ENCODE data around the gene PARP16.
"Not testable (repeated sequence)": the region's sequence is repeated elsewhere in the genome, so short reads cannot be mapped to it uniquely, and the experiment has no call there.

The PARP16 gene

DNA sequence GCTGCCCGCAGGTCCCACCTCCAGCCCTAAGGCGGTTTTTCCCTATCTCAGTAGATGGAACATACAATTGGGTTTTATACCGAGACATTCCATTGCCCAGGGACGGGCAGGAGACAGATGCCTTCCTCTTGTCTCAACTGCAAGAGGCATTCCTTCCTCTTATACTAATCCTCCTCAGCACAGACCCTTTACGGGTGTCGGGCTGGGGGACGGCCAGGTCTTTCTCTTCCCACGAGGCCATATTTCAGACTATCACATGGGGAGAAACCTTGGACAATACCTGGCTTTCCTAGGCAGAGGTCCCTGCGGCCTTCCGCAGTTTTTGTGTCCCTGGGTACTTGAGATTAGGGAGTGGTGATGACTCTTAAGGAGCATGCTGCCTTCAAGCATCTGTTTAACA, 59.8 kb downstream of the PARP16 start:
- not testable (repeated sequence) for H3K27me3 ChIP-seq (ENCODE audit: insufficient read depth, low read length); H3K4me1 ChIP-seq (ENCODE audit: control insufficient read depth in 1 of 2, insufficient read depth in 2 of 2, low read length in 2 of 2); H3K4me3 ChIP-seq (ENCODE audit: low read depth, low read length); H3K23ac ChIP-seq (ENCODE audit: low read length); H3K9ac ChIP-seq (ENCODE audit: low read length); H3K79me2 ChIP-seq (ENCODE audit: control insufficient read depth, insufficient read depth, low read length, poor library complexity); H3K36me3 ChIP-seq (ENCODE audit: control insufficient read depth in 1 of 2, insufficient read depth in 2 of 2, low read length in 2 of 2); H3K4ac ChIP-seq (ENCODE audit: low read depth, low read length); H4K12ac ChIP-seq (ENCODE audit: low read depth, low read length); H2BK12ac ChIP-seq (ENCODE audit: low read length); H3K18ac ChIP-seq (ENCODE audit: low read length); H3K14ac ChIP-seq (ENCODE audit: low read length); H2AFZ ChIP-seq (ENCODE audit: insufficient read depth, low read length, poor library complexity); H4K91ac ChIP-seq (ENCODE audit: low read depth, low read length); H2AK5ac ChIP-seq (ENCODE audit: low read length); DNase-seq; H3K27ac ChIP-seq (ENCODE audit: low read depth, low read length); H3K9me3 ChIP-seq (ENCODE audit: insufficient read depth, low read depth, low read length); H4K8ac ChIP-seq (ENCODE audit: low read depth, low read length); H2BK120ac ChIP-seq (ENCODE audit: insufficient read depth, low read length, poor library complexity); H3K4me2 ChIP-seq (ENCODE audit: low read length); H3K79me1 ChIP-seq (ENCODE audit: low read length); H2BK5ac ChIP-seq (ENCODE audit: low read depth, low read length, poor library complexity)
- WGBS (ENCODE audit: extremely low coverage, insufficient coverage, insufficient read length): no CpG with 5 or more reads among the region's 10 CpGs

DNA sequence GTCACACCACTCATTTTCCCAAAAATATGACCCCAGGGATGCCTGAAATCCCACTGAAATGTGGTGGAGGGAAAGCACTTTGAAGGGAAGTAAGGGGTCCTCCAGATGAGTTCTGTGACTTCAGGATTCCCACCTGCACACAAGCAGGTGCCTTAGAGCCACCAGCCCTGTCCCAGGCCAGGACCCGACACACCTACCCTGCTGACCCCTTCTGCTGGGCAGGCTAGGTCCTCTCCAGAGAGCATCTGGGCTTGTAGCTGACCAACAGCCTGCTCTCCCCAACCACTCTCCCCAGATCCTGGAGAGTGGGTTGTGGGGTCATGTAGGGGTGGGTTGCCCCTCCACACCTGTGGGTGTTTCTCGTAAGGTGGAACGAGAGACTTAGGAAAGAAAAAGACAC, 60.5 kb downstream of the PARP16 start:
- Histone ChIP-seq H4K12ac (ENCODE audit: low read depth, low read length) (no peak overlapping the region), H3K9ac (ENCODE audit: low read length) (no peak overlapping the region), H3K79me2 (ENCODE audit: control insufficient read depth, insufficient read depth, low read length, poor library complexity) (no peaks in the 10 kb centered on the region), H3K27me3 (ENCODE audit: insufficient read depth, low read length) (no peaks in the 10 kb centered on the region), H4K91ac (ENCODE audit: low read depth, low read length) (no peak overlapping the region), H3K23ac (ENCODE audit: low read length) (no peak overlapping the region), H3K9me3 (ENCODE audit: insufficient read depth, low read depth, low read length) (peaks cover 5% of the 10 kb centered on the region), H3K4me2 (ENCODE audit: low read length) (no peak overlapping the region), H4K8ac (ENCODE audit: low read depth, low read length) (no peak overlapping the region), H3K27ac (ENCODE audit: low read depth, low read length) (no peak overlapping the region), H3K79me1 (ENCODE audit: low read length) (no peaks in the 10 kb centered on the region), H3K4me3 (ENCODE audit: low read depth, low read length) (no peak overlapping the region), H3K18ac (ENCODE audit: low read length) (no peak overlapping the region), H3K36me3 (ENCODE audit: control insufficient read depth in 1 of 2, insufficient read depth in 2 of 2, low read length in 2 of 2) (no peaks in the 10 kb centered on the region), H3K4me1 (ENCODE audit: control insufficient read depth in 1 of 2, insufficient read depth in 2 of 2, low read length in 2 of 2) (no peaks in the 10 kb centered on the region), H2AK5ac (ENCODE audit: low read length) (no peak overlapping the region), H2AFZ (ENCODE audit: insufficient read depth, low read length, poor library complexity) (no peak overlapping the region), H3K14ac (ENCODE audit: low read length) (no peak overlapping the region), H3K4ac (ENCODE audit: low read depth, low read length) (no peak overlapping the region), H2BK5ac (ENCODE audit: low read depth, low read length, poor library complexity) (no peak overlapping the region), H2BK120ac (ENCODE audit: insufficient read depth, low read length, poor library complexity) (no peak overlapping the region), H2BK12ac (ENCODE audit: low read length) (no peak overlapping the region)
- no CpG with 5 or more reads among the region's 3 CpGs for WGBS (ENCODE audit: extremely low coverage, insufficient coverage, insufficient read length)
- DNase-seq: no peak

DNA sequence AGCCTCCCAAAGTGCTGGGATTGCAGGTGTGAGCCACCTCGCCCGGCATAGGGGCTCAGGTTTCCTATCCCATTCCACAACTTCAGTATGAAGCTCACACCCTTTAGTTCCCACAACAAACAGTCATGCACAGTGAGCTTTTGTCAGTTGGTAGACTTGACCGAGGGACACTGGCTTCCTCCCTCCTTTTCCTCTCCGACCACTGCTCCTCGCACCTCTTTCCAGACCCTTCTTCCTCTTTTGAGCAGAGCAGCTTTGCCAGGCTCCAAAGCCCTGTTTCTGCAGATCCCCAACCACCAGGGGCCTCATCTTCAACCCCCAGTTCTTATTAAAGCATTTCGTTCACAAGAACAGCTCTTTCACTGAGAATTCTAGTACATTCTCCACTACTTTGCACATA, 62.7 kb downstream of the PARP16 start:
- H3K9ac ChIP-seq (ENCODE audit: low read length): no peak overlapping the region
- H4K8ac ChIP-seq (ENCODE audit: low read depth, low read length): no peak overlapping the region
- H3K79me2 ChIP-seq (ENCODE audit: control insufficient read depth, insufficient read depth, low read length, poor library complexity): no peaks in the 10 kb centered on the region
- H2BK12ac ChIP-seq (ENCODE audit: low read length): no peak overlapping the region
- DNase-seq: no peak
- H3K4me1 ChIP-seq (ENCODE audit: control insufficient read depth in 1 of 2, insufficient read depth in 2 of 2, low read length in 2 of 2): no peaks in the 10 kb centered on the region
- H3K18ac ChIP-seq (ENCODE audit: low read length): no peak overlapping the region
- WGBS (ENCODE audit: extremely low coverage, insufficient coverage, insufficient read length): no CpG with 5 or more reads among the region's 6 CpGs
- no peaks in the 10 kb centered on the region for H3K79me1 ChIP-seq (ENCODE audit: low read length)
- H3K9me3 ChIP-seq (ENCODE audit: insufficient read depth, low read depth, low read length): peaks cover 5% of the 10 kb centered on the region
- H4K91ac ChIP-seq (ENCODE audit: low read depth, low read length): no peak overlapping the region
- no peak overlapping the region for H2BK120ac ChIP-seq (ENCODE audit: insufficient read depth, low read length, poor library complexity)
- no peak overlapping the region for H3K23ac ChIP-seq (ENCODE audit: low read length)
- no peak overlapping the region for H2AFZ ChIP-seq (ENCODE audit: insufficient read depth, low read length, poor library complexity)
- no peak overlapping the region for H3K4me2 ChIP-seq (ENCODE audit: low read length)
- H3K14ac ChIP-seq (ENCODE audit: low read length): no peak overlapping the region
- no peaks in the 10 kb centered on the region for H3K27me3 ChIP-seq (ENCODE audit: insufficient read depth, low read length)
- H3K36me3 ChIP-seq (ENCODE audit: control insufficient read depth in 1 of 2, insufficient read depth in 2 of 2, low read length in 2 of 2): no peaks in the 10 kb centered on the region
- H2BK5ac ChIP-seq (ENCODE audit: low read depth, low read length, poor library complexity): no peak overlapping the region
- no peak overlapping the region for H3K4me3 ChIP-seq (ENCODE audit: low read depth, low read length)
- no peak overlapping the region for H3K27ac ChIP-seq (ENCODE audit: low read depth, low read length)
- no peak overlapping the region for H2AK5ac ChIP-seq (ENCODE audit: low read length)
- no peak overlapping the region for H3K4ac ChIP-seq (ENCODE audit: low read depth, low read length)
- H4K12ac ChIP-seq (ENCODE audit: low read depth, low read length): no peak overlapping the region

DNA sequence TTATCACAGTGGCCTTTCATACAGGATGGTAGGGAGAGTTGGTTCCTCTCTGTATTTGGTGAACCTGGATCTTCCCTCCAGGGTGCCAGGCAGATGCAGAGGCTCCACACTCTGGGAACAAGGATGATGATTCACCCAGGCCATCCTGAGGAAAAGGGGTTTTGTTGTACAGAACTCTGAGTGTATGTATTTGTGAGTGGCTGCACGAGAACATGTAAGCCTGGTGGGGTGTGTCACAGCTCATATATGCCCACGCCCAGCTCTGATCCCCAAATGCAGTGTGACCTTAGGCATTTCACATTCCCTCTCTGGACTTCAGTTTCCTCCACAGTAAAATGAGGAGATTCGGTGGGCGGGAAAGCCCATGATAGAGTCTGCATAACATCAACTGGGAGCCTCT, 63.8 kb downstream of the PARP16 start:
- Histone ChIP-seq H4K12ac (ENCODE audit: low read depth, low read length) (no peak overlapping the region), H3K18ac (ENCODE audit: low read length) (no peak overlapping the region), H4K91ac (ENCODE audit: low read depth, low read length) (no peak overlapping the region), H3K79me2 (ENCODE audit: control insufficient read depth, insufficient read depth, low read length, poor library complexity) (no peaks in the 10 kb centered on the region), H3K23ac (ENCODE audit: low read length) (no peak overlapping the region), H2AFZ (ENCODE audit: insufficient read depth, low read length, poor library complexity) (no peak overlapping the region), H3K79me1 (ENCODE audit: low read length) (no peaks in the 10 kb centered on the region), H3K4me1 (ENCODE audit: control insufficient read depth in 1 of 2, insufficient read depth in 2 of 2, low read length in 2 of 2) (no peaks in the 10 kb centered on the region), H3K27ac (ENCODE audit: low read depth, low read length) (no peak overlapping the region), H3K9ac (ENCODE audit: low read length) (no peak overlapping the region), H3K4ac (ENCODE audit: low read depth, low read length) (no peak overlapping the region), H3K27me3 (ENCODE audit: insufficient read depth, low read length) (no peaks in the 10 kb centered on the region), H2BK12ac (ENCODE audit: low read length) (no peak overlapping the region), H3K36me3 (ENCODE audit: control insufficient read depth in 1 of 2, insufficient read depth in 2 of 2, low read length in 2 of 2) (no peaks in the 10 kb centered on the region), H3K4me3 (ENCODE audit: low read depth, low read length) (no peak overlapping the region), H3K14ac (ENCODE audit: low read length) (no peak overlapping the region), H3K9me3 (ENCODE audit: insufficient read depth, low read depth, low read length) (peaks cover 5% of the 10 kb centered on the region), H2AK5ac (ENCODE audit: low read length) (no peak overlapping the region), H3K4me2 (ENCODE audit: low read length) (no peak overlapping the region), H2BK5ac (ENCODE audit: low read depth, low read length, poor library complexity) (no peak overlapping the region), H2BK120ac (ENCODE audit: insufficient read depth, low read length, poor library complexity) (no peak overlapping the region), H4K8ac (ENCODE audit: low read depth, low read length) (no peak overlapping the region)
- no peak for DNase-seq
- no CpG with 5 or more reads among the region's 4 CpGs for WGBS (ENCODE audit: extremely low coverage, insufficient coverage, insufficient read length)
